NCI-H1436 (cell line): ENCODE measurements around the gene OSTN.

Experiments
- DNase-seq: peaks from one replicate; lab custom pipeline; 2025; lab: John Stamatoyannopoulos, UW

The OSTN gene

DNA sequence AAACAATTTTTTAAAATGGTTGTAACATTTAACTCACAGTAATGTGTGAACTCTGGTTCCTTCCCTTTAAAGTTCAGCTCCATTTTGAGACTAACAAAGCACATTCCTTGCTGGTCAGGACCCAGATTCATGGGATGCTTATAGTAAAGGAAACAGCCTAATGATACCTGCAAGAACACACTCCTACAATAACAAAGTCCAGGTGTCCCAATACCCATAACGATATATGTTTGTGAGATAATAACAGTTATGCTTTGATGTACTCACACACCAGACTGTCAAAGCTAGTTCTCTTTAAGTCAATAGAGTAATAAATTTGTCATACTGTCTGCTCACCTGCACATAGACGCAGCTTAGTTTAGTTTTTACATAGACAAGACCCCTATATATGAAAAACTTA is 114.3 kb downstream of the OSTN start:
- no peak for DNase-seq

DNA sequence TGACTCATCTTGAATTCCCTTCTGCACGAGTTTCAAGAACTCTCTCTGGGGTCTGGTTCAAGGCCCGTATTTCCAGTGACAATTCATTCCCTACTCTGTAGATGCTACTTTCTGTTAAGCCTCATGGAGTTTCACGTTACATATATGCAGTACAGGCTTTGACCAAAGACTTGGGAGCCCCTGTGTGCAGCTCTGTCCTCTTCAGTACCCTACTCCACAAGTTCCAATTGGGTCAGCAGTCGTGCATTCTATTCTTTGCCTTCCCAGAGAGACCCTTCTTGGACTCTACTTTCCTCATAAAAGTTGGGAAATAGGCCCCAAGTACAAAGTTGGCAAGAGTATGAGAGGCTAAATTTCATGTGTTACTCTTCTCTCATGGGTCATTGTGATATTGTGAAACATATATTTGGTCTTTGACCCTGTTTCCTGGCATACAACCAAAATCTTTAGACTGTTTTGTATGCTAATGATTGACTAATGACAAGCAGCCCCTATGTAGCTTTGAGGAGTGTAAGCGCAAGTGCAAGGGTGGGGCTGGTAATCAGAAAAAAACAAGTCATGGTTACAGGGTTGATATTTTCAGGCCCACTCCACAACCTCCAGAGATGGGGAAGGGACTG is 115.2 kb downstream of the OSTN start:
- DNase-seq = no peak
